HG03354 (cell line): Measurements from ENCODE around the gene PDE8A.
"Not testable (repeated sequence)": the region's sequence is repeated elsewhere in the genome, so short reads cannot be mapped to it uniquely, and the experiment has no call there.

Source experiments
- ATAC-seq: cut with Tn5 transposase; IDR thresholded peaks from one replicate; pipeline ENCODE4 v1.9.1; 2021; ENCODE audit warnings: mild to moderate bottlenecking; ENCODE audit not compliant: unreplicated experiment, poor library complexity, severe bottlenecking

PDE8A gene

DNA sequence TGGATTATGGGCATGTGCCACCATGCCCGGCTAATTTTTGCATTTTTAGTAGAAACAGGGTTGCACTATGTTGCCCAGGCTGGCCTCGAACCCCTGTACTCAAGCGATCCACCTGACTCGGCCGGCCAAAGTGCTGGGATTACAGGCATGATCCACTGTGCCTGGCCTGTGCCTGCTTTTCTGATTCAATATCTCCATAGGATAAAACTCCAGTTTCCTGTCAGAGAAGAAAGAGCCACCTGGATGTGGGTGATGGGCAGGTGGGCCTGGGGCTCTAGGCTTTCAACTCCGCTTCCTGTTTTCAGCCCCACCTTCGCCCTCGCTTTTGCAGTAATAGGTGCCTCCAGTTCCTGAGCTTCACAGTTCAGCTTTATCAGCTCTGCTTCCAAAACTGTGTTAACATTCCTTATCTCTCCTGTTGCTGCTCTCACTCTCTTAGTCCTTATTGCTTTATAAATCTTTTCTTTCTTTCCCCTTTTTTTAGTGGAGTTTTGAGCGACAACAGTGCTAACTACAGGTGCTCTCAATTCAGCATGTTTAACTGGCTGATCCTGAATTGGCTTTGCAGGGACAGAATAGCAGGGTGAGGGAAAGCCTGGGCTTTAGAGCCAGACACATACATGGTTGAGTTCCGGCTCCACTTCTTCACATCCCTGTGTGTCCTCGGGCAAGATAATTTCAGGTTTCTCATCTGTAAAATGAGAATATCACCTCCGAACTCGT is 21.1 kb upstream of the PDE8A start:
- ATAC-seq: no peak

GRCh38 chr15:84961114-84961452 is 20.6 kb upstream of the PDE8A start:
- no peak for ATAC-seq

- ATAC-seq: no peak
Observed at GRCh38 chr15:84961707-84962106, 19.9 kb upstream of the PDE8A start.

DNA sequence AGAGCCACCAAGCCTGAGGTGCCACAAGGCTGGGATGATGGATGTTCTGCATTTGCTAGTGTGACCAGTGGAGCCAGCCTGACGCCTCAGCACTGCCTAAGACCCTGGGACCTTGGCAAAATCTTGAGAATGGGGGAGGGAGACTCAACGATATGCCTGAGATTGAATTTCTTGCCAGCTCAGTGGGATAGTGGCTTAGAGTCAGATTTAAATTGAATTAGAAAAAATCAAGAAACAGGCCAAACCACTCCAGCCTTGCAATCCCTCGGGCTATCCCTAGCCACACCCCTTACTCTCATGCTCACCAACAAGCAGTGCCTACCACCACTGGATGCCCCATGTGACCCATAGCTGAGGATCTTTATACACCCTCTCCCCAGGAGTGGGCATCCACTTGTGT is 18.7 kb upstream of the PDE8A start:
- no peak for ATAC-seq

DNA sequence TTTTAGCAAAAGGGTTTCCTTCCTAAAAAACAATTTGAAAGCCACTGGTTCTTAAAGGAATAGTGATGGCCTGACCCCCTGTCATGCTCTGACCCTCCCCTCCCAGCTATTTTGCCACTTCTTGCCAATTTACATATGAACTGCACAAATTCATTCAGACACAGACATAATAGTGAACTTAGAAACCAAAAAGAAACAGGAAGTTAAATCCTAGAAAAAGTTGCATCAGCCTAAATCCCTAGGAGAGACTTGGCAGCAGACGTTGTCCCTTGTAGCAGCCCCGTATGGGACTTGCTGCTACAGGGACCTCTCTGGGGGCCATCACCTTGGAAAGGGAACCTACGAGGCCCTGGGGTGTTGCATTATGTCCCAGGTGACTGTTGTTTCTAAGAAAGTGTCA is 14.3 kb upstream of the PDE8A start:
- no peak for ATAC-seq

DNA sequence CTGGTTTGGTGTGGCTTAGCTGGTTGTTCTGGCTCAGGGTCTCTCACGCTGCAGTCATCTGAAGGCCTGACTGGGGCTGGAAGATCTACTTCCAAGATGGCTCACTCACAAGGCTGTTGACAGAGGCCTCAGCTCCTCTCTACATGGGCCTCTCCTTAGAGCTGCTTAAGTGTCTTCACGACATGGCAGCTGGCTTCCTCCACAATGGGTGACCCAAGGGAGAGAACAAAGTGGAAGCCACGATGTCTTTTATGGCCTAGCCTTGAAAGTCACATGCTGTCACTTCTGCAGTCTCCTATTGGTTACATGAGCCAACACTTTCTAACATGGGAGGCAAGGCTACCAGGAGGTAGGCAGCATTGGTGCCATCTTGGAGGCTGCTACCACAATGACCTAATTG is 13.4 kb upstream of the PDE8A start:
- ATAC-seq: no peak

DNA sequence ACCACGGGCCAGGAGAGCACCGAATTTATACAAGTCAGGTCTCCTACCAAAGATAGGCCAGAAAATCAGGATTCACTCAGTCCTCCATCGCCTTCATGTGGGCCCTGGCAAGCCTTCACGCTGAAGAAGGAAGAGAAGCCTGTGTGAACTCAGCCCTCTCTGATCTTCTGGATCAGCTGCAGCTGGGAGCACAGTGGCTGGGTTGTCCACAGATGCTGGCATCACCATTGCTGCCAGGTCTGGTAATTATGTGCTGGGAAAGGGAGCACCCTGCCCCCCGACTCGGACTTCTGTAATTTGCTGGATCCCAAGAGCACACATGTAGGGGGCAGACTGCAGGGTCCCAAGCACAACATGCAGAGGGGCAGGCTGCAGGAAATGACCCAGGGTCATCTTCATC is 12.4 kb upstream of the PDE8A start:
- no peak for ATAC-seq

GRCh38 chr15:84970843-84971242 is 10.8 kb upstream of the PDE8A start:
- no peak for ATAC-seq

- no peak for ATAC-seq
Observed at GRCh38 chr15:84973492-84974460, 7.9 kb upstream of the PDE8A start.

GRCh38 chr15:84975871-84976351 is 5.7 kb upstream of the PDE8A start:
- ATAC-seq: no peak

GRCh38 chr15:84976746-84977345 is 4.8 kb upstream of the PDE8A start:
- ATAC-seq: no peak

- ATAC-seq: no peak
Observed at GRCh38 chr15:84979651-84980050, 2.0 kb upstream of the PDE8A start.

GRCh38 chr15:84980196-84981053 is 1.2 kb upstream of the PDE8A start:
- ATAC-seq: peak; percentile 65

GRCh38 chr15:84981054-84981710 is 474 bp upstream of the PDE8A start:
- ATAC-seq: peak; percentile 76

GRCh38 chr15:84982301-84982920 is 755 bp downstream of the PDE8A start:
- no peak for ATAC-seq

- ATAC-seq: no peak
Observed at GRCh38 chr15:84983294-84983693, 1.6 kb downstream of the PDE8A start.

DNA sequence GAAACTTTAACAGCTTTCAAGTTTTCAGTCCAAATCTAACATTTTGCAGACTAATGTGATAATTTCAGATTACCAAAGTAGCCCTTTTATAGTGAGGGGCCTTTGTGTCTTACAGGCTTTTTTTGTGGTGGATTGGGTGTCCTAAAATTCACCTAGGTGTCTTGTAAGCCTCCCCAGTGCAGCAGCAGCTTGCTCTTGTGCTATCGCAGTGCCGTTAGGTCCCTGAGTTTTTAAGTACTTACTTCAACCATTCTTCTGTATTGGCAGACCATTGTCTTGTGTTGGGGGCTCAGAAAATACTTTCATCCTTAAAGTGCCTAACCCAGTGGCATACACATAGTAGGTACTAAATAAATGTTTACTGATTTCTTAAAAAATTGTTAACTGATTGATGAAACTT is 2.1 kb downstream of the PDE8A start:
- ATAC-seq: no peak

DNA sequence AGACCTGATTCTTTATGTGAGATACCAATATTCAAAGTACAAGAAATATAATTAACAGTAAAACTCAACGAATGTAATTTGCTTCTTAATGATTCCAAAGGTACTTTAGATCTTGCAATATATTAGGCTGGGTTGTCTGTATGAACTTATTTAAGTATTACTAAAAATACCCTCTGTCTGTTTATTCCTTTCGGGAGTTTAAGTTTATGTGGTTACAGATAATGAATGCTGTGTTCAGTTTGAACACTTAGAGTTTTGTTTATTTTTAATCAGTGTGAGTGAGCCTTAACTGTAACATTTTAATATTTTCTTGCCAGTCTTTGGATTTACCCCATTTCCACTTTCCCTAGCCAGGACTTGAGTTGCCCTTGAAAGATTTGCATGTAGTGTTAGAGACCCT is 3.5 kb downstream of the PDE8A start:
- ATAC-seq: no peak

DNA sequence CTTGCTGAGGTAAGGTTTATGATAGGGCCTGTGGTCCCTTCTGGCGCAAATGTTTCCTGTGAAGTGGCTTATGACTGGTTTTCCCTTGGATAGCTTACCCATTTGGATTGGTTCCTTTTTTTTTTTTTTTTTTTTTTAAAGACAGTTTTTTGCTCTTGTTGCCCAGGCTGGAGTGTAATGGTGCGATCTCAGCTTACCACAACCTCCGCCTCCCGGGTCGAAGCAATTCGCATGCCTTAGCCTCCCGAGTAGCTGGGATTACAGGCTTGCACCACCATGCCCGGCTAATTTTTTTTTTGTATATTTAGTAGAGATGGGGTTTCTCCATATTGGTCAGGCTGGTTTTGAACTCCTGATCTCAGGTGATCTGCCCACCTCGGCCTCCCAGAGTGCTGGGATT is 5.7 kb downstream of the PDE8A start:
- ATAC-seq: not testable (repeated sequence)
